ENCODE data around the gene CAV1. TPM values are rescaled to one million over a fixed set of nuclear protein-coding genes. Genes with fewer than 3 reads are reported as not detected.

CAV1 gene
- total and polyA plus RNA-seq, 7 donors = 8.8 to 857 (median 328) TPM

DNA sequence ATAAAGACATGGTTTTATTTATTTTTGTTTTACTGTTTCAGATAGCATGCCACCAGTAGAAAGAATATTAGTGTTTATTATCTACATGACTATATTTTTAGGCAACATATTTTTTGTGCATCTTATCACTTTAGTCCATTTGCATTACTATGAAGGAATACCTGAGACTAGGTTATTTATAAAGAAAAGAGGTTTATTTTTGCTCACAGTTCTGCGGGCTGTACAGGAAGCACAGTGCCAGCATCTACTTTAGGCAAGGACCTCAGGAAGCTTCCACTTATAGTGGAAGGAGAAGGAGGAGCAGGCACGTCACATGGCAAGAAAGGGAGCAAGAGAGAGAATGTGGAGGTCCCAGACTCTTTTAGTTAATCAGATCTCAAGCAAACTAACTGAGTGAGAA is 19.6 kb upstream of the CAV1 start:
- no peak overlapping the region for H3K4me3 ChIP-seq
- peaks cover 0 to 58% (median 24%) of the 10 kb centered on the region in 4 donors for H3K4me1 ChIP-seq
- WGBS, 2 donors = 63 to 93% methylated on average over 2 of the region's 2 CpGs
- H3K27ac ChIP-seq = peak overlapping the region; percentile 30 to 98 (median 93)
- no peak for DNase-seq
- intact Hi-C loops (cut with DNase I) = no loop called here
- H3K9me3 ChIP-seq = no peaks in the 10 kb centered on the region
- peaks cover 0 to 18% (median 4%) of the 10 kb centered on the region in 4 donors for H3K36me3 ChIP-seq
- no peaks in the 10 kb centered on the region for H3K27me3 ChIP-seq
- TF ChIP-seq, protein P1, sequence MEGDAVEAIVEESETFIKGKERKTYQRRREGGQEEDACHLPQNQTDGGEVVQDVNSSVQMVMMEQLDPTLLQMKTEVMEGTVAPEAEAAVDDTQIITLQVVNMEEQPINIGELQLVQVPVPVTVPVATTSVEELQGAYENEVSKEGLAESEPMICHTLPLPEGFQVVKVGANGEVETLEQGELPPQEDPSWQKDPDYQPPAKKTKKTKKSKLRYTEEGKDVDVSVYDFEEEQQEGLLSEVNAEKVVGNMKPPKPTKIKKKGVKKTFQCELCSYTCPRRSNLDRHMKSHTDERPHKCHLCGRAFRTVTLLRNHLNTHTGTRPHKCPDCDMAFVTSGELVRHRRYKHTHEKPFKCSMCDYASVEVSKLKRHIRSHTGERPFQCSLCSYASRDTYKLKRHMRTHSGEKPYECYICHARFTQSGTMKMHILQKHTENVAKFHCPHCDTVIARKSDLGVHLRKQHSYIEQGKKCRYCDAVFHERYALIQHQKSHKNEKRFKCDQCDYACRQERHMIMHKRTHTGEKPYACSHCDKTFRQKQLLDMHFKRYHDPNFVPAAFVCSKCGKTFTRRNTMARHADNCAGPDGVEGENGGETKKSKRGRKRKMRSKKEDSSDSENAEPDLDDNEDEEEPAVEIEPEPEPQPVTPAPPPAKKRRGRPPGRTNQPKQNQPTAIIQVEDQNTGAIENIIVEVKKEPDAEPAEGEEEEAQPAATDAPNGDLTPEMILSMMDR (IDR thresholded peaks at IDR 0.05) = no peak
- TF ChIP-seq EP300 (IDR thresholded peaks at IDR 0.05) (no peak), POLR2A (IDR thresholded peaks at IDR 0.05) (no peak), POLR2AphosphoS5 (IDR thresholded peaks at IDR 0.05) (no peak)

DNA sequence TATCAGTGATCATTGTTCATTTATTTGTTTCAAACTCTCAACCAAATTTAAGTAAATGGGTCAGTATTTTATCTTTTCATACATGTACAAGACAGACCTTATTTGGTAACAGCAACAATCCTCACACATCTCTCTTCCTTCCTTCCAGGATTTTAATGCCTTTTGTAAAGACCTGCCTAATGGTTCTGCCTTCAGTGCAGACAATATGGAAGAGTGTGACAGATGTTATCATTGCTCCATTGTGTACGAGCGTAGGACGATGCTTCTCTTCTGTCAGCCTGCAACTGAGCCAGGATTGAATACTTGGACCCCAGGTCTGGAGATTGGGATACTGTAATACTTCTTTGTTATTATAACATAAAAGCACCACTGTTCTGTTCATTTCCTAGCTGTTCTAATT is 19.0 kb upstream of the CAV1 start:
- intact Hi-C loops (cut with DNase I) = no loop called here
- peaks cover 0 to 58% (median 24%) of the 10 kb centered on the region in 4 donors for H3K4me1 ChIP-seq
- H3K36me3 ChIP-seq = peaks cover 0 to 18% (median 4%) of the 10 kb centered on the region in 4 donors
- TF ChIP-seq POLR2A (IDR thresholded peaks at IDR 0.05) (no peak), POLR2AphosphoS5 (IDR thresholded peaks at IDR 0.05) (no peak), EP300 (IDR thresholded peaks at IDR 0.05) (no peak)
- TF ChIP-seq, protein P1 (IDR thresholded peaks at IDR 0.05) = no peak
- DNase-seq = no peak
- 88 to 89% methylated on average over 3 of the region's 3 CpGs for WGBS, 2 donors
- no peaks in the 10 kb centered on the region for H3K9me3 ChIP-seq
- peak overlapping the region; percentile 30 to 98 (median 93) for H3K27ac ChIP-seq
- no peaks in the 10 kb centered on the region for H3K27me3 ChIP-seq
- no peak overlapping the region for H3K4me3 ChIP-seq

DNA sequence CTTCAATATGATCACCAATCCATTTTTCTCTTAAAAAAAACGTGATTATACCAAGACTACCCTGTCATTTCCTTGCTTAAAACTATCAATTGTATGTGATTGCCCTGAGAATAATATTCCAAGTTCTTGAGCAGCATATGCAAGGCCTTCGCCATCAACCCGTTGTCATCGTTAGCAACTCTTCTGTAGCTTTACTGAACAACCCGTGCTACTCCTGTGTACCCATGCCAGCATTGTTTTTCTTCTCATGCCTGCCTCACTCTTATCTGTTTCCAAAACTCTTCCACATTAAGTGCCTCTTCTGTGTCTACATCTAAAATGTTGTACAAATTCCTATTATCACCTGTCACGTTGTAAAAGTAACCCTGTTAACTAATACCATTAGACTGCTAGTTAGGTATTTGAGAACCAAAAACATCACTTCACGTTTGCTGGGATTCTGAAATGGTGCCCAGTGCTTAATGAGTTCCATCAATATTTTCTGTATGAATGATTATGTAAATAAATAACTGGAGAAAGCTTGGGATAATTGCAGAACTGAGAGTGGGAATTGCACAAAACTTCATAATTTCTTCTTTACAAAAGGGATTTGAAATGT is 14.8 kb upstream of the CAV1 start:
- no peaks in the 10 kb centered on the region for H3K27me3 ChIP-seq
- H3K4me3 ChIP-seq = no peak overlapping the region
- no peaks in the 10 kb centered on the region for H3K9me3 ChIP-seq
- TF ChIP-seq POLR2A (IDR thresholded peaks at IDR 0.05) (no peak), EP300 (IDR thresholded peaks at IDR 0.05) (no peak), POLR2AphosphoS5 (IDR thresholded peaks at IDR 0.05) (no peak)
- TF ChIP-seq, protein P1 (IDR thresholded peaks at IDR 0.05) = no peak
- DNase-seq = no peak
- 84 to 88% methylated on average over 7 of the region's 7 CpGs for WGBS, 2 donors
- H3K27ac ChIP-seq = peak overlapping the region; percentile 76 to 97 (median 84)
- peaks cover 0 to 53% (median 21%) of the 10 kb centered on the region in 4 donors for H3K4me1 ChIP-seq
- H3K36me3 ChIP-seq = peaks cover 0 to 18% (median 4%) of the 10 kb centered on the region in 4 donors
- intact Hi-C loops (cut with DNase I) = no loop called here

DNA sequence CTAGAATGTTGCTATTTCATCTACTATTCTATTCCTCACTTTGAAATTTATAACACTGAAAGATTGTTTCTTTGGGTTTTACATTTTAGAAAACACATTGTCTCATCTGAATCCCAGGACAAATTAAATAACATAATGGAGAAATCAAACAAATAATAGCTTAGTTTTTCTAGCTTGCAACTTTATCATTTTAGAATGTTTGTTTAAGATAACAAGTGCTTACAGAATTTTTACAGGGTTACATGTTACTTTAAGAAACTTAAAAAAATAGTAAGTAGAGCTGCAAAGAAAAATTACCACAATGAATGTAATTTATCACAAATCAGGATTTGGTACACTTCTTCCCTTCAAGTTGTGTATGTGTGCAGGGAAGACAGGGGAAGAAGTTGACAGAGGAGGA is 14.0 kb upstream of the CAV1 start:
- DNase-seq = no peak
- Histone ChIP-seq H3K27ac (peak overlapping the region; percentile 76 to 97 (median 84)), H3K4me1 (peaks cover 0 to 52% (median 21%) of the 10 kb centered on the region in 4 donors), H3K4me3 (no peak overlapping the region), H3K27me3 (no peaks in the 10 kb centered on the region), H3K9me3 (no peaks in the 10 kb centered on the region), H3K36me3 (peaks cover 0 to 16% (median 4%) of the 10 kb centered on the region in 4 donors)
- no peak for TF ChIP-seq POLR2AphosphoS5 (IDR thresholded peaks at IDR 0.05)
- TF ChIP-seq, protein P1 (IDR thresholded peaks at IDR 0.05) = no peak
- TF ChIP-seq EP300 (IDR thresholded peaks at IDR 0.05) = no peak
- no peak for TF ChIP-seq POLR2A (IDR thresholded peaks at IDR 0.05)
- intact Hi-C loops (cut with DNase I) = no loop called here
